Smooth muscle cell (in vitro differentiated cells): Measurements from ENCODE around the gene RMDN3. TPM values are rescaled to one million over a fixed set of nuclear protein-coding genes. Genes with fewer than 3 reads are reported as not detected.

Experiments used
- DNase-seq: peaks from one replicate; lab custom pipeline; 2025; ENCODE audit not compliant: unreplicated experiment; lab: John Stamatoyannopoulos, UW
- H2AFZ ChIP-seq: fragments of 200-600 bp; sonication (generic); 2 replicates; pipeline ENCODE4 v1.6.0; 2016; ENCODE audit warnings: antibody characterized with exemption, low read depth, mild to moderate bottlenecking
- H3F3A ChIP-seq: fragments of 200-600 bp; sonication (generic); 2 replicates; pipeline ENCODE4 v1.6.0; 2017; ENCODE audit warnings: antibody characterized with exemption, low read depth
- H3K27ac ChIP-seq: fragments of 200-600 bp; sonication (generic); 2 replicates; pipeline ENCODE4 v1.5.1; 2016; ENCODE audit warnings: low read depth, mild to moderate bottlenecking
- H3K27me3 ChIP-seq: fragments of 200-600 bp; sonication (generic); 2 replicates; pipeline ENCODE4 v1.6.1; 2016; ENCODE audit warnings: low read depth, mild to moderate bottlenecking
- H3K36me3 ChIP-seq: fragments of 200-600 bp; sonication (generic); 2 replicates; pipeline ENCODE4 v1.5.1; 2016; ENCODE audit warnings: low read depth
- H3K4me1 ChIP-seq: fragments of 200-600 bp; sonication (generic); 2 replicates; pipeline ENCODE4 v1.5.1; 2016; ENCODE audit warnings: low read depth
- H3K4me2 ChIP-seq: fragments of 200-600 bp; sonication (generic); 2 replicates; pipeline ENCODE4 v1.6.0; 2016; ENCODE audit warnings: mild to moderate bottlenecking
- H3K4me3 ChIP-seq: fragments of 200-600 bp; sonication (generic); 2 replicates; pipeline ENCODE4 v1.5.1; 2016; ENCODE audit warnings: mild to moderate bottlenecking
- H3K79me2 ChIP-seq: fragments of 200-600 bp; sonication (generic); 2 replicates; pipeline ENCODE4 v1.6.0; 2016; ENCODE audit warnings: low read depth, mild to moderate bottlenecking
- H3K9ac ChIP-seq: fragments of 200-600 bp; sonication (generic); 2 replicates; pipeline ENCODE4 v1.6.0; 2016; ENCODE audit warnings: low read depth
- H3K9me3 ChIP-seq: fragments of 200-600 bp; sonication (generic); replicated peaks from 2 replicates; pipeline ENCODE4 v1.5.1; 2016; ENCODE audit warnings: low read depth
- H4K20me1 ChIP-seq: fragments of 200-600 bp; sonication (generic); 2 replicates; pipeline ENCODE4 v1.6.0; 2016; ENCODE audit warnings: low read depth
- CTCF ChIP-seq: fragments of 200-600 bp; sonication (generic); IDR thresholded peaks from 2 replicates; pipeline ENCODE4 v1.5.1; 2017; ENCODE audit warnings: borderline replicate concordance, mild to moderate bottlenecking, antibody characterized with exemption; ENCODE audit not compliant: insufficient read depth, poor library complexity, severe bottlenecking
- WGBS: methylation state at CpG from one replicate; pipeline ENCODE4 v1.1.7; 2016; ENCODE audit warnings: low lambda C conversion rate; 5-methylcytosine and 5-hydroxymethylcytosine counted together
- polyA plus RNA-seq: library from polyadenylated mRNA; unstranded; fragments of >200 nt; fragmentation: Nextera tagmentation; extraction: Ambion mirVana; gene quantifications from 2 replicates; pipeline ENCODE4 v1.2.1, GENCODE V29; 2016
- total RNA-seq: library from RNA; depleted of rRNA; stranded (reverse); fragments of >200 nt; gene quantifications from 2 replicates; pipeline ENCODE4 v1.2.3, GENCODE V29; 2014

Gene RMDN3, protein sequence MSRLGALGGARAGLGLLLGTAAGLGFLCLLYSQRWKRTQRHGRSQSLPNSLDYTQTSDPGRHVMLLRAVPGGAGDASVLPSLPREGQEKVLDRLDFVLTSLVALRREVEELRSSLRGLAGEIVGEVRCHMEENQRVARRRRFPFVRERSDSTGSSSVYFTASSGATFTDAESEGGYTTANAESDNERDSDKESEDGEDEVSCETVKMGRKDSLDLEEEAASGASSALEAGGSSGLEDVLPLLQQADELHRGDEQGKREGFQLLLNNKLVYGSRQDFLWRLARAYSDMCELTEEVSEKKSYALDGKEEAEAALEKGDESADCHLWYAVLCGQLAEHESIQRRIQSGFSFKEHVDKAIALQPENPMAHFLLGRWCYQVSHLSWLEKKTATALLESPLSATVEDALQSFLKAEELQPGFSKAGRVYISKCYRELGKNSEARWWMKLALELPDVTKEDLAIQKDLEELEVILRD
- total RNA-seq: 11.0 and 12.8 TPM in 2 replicates
- polyA plus RNA-seq: 20.0 and 25.1 TPM in 2 replicates

- Histone ChIP-seq H3K4me2 (peak within 1 kb of the TSS; percentile 88), H3K4me1 (peaks cover 6% of the 10 kb centered on the region), H2AFZ (peak within 1 kb of the TSS; percentile 94), H3K27me3 (no peaks in the 10 kb centered on the region), H3K9ac (peak within 1 kb of the TSS; percentile 95), H3K79me2 (peaks cover 28% of the 10 kb centered on the region), H3K36me3 (peaks cover 7% of the 10 kb centered on the region), H3K4me3 (peak within 1 kb of the TSS; percentile 99), H4K20me1 (no peaks in the 10 kb centered on the region), H3F3A (no peaks in the 10 kb centered on the region), H3K27ac (peak within 1 kb of the TSS; percentile 80), H3K9me3 (no peaks in the 10 kb centered on the region)
- TF ChIP-seq CTCF: no peak
- WGBS: 3% methylated on average over 55 of the region's 66 CpGs
- DNase-seq: peak; percentile 84
Observed at GRCh38 chr15:40754883-40755811, at the start of gene RMDN3. Gene RMDN3 (minus strand): TSS chr15:40755254. CDS start chr15:40754783, 471 bp downstream.

DNA sequence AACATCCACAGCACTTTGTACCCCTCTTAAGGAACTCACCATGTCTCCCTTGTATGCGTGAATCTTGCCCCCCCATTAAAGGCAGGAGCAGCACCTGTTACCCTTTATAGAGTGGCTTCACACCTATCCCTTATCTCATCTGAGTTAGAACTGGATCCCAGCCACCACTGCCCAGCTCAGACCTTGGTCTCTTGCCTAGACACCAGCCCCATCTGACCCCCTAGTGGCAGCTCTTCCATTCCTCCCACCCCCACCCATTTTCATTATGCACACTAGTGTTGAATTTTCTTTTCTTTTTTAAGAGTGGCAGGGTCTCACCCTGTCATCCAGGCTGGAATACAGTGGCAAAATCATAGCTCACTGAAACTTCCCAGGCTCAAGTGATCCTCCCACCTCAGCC is 48.6 kb upstream of the RMDN3 start:
- Histone ChIP-seq H2AFZ (no peak overlapping the region), H3K4me1 (peaks cover 6% of the 10 kb centered on the region), H3K36me3 (no peaks in the 10 kb centered on the region), H3K27ac (no peak overlapping the region), H3K9ac (no peak overlapping the region), H3K4me2 (no peak overlapping the region), H3K9me3 (no peaks in the 10 kb centered on the region), H3K79me2 (peaks cover 33% of the 10 kb centered on the region), H4K20me1 (peaks cover 29% of the 10 kb centered on the region), H3K27me3 (no peaks in the 10 kb centered on the region), H3F3A (peaks cover 8% of the 10 kb centered on the region), H3K4me3 (no peak overlapping the region)
- no peak for DNase-seq
- 100% methylated on average over 1 of the region's 1 CpG for WGBS
- no peak for TF ChIP-seq CTCF

- TF ChIP-seq CTCF: no peak
- peaks cover 8% of the 10 kb centered on the region for H3F3A ChIP-seq
- H3K79me2 ChIP-seq: peaks cover 30% of the 10 kb centered on the region
- H3K4me1 ChIP-seq: peaks cover 8% of the 10 kb centered on the region
- no peak for DNase-seq
- no peaks in the 10 kb centered on the region for H3K36me3 ChIP-seq
- H3K9ac ChIP-seq: no peak overlapping the region
- H2AFZ ChIP-seq: no peak overlapping the region
- H3K27ac ChIP-seq: no peak overlapping the region
- peaks cover 35% of the 10 kb centered on the region for H4K20me1 ChIP-seq
- no peak overlapping the region for H3K4me3 ChIP-seq
- H3K9me3 ChIP-seq: no peaks in the 10 kb centered on the region
- H3K4me2 ChIP-seq: no peak overlapping the region
- WGBS: 96% methylated on average over 2 of the region's 2 CpGs
- H3K27me3 ChIP-seq: no peaks in the 10 kb centered on the region
Observed at GRCh38 chr15:40803076-40803475, 48.0 kb upstream of the RMDN3 start.
